NCI-H2081 (cell line): Measurements from ENCODE around the gene GALK1.
A peak's percentile ranks its signal among the peaks of the same experiment; 100 is the strongest.

Experiments
- DNase-seq, 2 experiments: peaks; one replicate each; lab custom pipeline; 2025; lab: John Stamatoyannopoulos, UW

Gene GALK1

DNA sequence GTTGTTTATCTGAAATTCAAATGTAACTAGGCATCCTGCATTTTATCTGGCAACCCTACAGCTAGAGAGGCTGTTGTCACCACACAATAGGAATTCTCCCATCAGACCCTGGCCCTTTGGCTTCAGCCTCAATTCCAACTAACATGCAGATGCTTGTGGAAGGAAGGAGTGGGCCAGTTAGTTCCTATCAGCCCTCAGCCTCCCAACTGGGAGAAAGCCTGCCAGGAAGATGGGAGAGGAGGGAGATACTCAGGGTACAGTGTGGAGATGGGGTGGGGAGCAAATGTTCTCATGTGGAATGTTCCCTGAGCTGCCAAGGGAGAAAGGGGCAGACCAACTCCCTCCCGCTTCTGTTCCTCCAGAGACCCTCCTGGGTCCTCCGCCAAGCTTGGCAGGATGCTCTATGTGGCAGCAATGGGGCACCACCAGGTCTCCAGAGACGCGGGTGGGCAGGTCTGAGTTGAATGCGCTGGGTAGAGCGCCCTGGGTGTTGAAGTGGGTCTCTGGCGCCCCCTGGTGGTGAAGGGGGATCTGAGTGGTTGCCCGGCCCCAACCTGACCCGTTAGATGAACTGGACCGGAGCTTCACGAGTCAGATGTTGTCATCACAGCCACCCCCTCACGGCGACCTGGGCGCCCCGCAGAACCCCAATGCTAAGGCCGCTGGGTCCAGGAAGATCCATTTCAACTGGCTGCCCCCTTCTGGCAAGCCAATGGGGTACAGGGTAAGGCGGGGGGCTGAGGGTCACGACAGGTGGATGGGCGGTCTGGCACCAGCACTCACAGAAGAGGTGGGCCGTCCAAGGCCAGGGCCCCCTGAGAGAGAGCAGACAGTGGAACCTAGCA, 15.2 kb downstream of the GALK1 start:
- peak; percentile 71 to 86 for DNase-seq

DNA sequence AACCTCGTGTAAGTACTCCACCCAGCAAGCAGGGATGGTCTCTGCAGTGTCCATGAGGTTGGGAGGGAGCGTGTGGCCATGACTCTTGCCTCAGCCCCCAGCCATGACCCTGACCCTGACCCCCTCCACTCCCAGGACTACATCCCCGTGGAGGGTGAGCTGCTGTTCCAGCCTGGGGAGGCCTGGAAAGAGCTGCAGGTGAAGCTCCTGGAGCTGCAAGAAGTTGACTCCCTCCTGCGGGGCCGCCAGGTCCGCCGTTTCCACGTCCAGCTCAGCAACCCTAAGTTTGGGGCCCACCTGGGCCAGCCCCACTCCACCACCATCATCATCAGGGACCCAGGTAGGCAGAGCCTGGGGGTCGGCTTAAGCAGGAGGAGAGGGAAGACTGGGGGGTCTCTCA, 16.3 kb downstream of the GALK1 start:
- DNase-seq: no peak

DNA sequence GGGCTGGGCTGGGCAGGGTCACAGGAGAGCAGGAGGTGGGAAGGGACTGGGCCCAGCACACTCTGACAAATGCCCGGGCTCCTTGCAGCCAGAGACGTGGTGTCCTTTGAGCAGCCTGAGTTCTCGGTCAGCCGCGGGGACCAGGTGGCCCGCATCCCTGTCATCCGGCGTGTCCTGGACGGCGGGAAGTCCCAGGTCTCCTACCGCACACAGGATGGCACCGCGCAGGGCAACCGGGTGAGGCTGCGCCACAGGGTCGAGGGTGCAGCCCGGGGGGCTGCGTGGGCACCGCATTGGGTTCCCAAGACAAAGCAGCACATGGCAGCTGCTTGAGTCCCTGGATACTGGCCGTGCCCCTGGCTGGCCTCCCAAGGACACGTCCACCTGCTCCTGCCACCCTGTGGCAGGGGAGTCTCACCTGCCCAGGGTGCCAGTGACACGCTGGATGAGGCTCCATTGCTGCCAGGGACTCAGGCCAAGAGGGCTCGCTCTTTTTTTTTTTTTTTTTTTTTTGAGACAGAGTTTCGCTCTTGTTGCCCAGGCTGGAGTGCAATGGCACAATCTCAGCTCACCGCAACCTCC, 21.3 kb downstream of the GALK1 start:
- DNase-seq: no peak

DNA sequence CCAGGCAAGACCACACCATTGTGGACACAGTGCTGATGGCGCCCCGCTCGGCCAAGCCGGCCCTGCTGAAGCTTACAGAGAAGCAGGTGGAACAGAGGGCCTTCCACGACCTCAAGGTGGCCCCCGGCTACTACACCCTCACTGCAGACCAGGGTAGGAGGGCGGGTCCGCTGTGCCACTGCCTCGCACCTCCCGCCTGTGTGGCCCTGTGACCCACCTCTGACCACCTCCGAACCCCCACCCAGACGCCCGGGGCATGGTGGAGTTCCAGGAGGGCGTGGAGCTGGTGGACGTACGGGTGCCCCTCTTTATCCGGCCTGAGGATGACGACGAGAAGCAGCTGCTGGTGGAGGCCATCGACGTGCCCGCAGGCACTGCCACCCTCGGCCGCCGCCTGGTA, 22.7 kb downstream of the GALK1 start:
- no peak for DNase-seq

DNA sequence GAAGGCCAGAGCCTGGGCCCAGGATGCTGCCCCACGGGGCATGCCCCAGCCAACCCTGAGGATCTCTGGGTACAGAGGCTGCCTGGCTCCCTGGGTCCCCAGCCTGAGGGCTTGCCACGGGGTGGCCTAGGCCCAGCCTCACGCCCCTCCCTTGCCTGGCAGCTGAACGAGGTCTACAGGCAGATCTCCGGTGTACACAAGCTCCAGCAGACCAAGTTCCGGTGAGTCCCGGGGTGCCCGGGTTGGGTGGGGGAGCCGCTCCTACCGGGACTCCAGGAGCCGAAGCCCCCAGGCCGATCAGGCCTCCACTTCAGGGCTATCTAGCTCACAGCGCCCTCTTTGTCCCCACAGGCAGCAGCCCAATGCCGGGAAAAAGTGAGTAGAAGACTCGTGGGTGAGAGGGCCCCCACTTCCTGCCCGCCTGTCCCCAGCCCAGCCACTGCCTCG, 24.3 kb downstream of the GALK1 start:
- no peak for DNase-seq

DNA sequence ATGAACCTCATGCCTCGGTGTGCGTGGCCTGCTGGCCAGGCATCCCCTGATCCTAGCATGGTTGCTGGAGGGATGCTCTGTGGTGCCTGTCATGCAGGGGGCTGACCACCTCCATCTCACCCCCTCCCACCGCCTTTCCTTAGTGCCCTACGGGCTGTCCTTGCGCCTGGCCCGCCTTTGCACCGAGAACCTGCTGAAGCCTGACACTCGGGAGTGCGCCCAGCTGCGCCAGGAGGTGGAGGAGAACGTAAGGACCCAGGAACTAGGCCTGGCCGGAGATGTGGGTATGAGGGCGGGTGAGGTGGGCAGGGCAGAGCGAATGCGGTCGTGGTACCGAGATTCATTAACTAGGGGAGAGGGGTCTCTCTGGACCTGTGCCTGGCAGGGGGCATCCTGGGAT, 24.8 kb downstream of the GALK1 start:
- DNase-seq: no peak

DNA sequence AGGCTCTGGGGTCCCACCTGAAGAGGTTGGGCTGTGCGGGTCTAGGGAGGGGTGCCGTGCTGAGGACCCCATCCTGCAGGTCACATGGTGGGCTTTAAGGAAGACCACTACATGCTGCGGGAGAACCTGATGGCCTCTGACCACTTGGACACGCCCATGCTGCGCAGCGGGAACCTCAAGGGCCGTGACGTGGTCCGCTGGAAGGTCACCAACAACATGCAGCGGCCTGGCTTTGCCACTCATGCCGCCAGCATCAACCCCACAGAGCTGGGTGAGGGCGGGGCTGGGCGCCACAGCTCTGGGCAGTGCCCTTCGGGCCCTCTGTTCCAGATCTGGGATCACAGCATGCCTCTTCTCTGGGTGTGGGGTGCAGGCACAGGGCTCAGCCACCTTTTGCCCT, 25.2 kb downstream of the GALK1 start:
- no peak for DNase-seq

DNA sequence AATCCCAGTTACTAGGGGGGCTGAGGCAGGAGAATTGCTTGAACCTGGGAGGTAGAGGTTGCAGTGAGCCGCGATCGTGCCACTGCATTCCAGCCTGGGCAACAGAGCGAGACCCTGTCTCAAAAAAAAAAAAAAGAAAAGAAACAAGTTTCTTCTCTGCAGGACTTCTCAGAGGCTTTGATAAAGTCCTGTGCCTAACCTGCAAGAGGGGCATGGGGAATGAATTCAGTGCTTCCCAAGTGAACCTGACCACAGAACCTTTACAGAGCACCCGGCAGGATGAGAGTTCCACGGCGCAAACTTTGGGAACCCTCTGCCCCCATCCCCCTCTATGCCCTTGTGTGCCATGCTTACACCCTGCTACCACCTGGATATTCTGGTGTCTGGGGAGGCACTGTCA, 25.8 kb downstream of the GALK1 start:
- no peak for DNase-seq

DNA sequence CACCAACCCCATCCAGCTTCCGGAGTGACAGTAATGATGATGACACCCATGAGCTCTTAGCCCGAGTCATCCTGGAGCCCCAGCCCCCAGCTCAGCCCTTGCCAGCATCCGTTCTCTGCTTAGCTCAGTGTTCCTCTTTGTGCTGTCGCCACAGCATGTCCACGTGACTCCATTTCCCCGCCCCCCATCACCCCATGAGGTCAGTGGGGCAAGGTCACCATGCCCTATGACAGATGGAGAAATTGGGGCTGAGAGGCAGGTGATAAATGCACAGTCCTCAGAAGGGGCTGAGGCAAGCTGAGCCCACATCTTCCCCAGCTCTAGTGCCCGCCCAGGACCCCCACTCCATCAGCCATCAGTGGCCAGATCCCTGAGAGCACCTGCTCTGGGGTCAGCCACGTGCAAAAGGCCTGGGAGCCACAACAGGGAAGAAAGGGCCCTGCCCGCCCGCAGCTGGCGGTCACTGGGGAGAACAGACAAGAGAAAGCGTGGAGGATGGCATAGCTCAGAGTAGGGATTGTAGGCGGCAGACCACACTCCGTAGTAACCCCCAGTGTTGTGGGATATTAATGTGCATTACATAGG, 26.7 kb downstream of the GALK1 start:
- no peak for DNase-seq

DNA sequence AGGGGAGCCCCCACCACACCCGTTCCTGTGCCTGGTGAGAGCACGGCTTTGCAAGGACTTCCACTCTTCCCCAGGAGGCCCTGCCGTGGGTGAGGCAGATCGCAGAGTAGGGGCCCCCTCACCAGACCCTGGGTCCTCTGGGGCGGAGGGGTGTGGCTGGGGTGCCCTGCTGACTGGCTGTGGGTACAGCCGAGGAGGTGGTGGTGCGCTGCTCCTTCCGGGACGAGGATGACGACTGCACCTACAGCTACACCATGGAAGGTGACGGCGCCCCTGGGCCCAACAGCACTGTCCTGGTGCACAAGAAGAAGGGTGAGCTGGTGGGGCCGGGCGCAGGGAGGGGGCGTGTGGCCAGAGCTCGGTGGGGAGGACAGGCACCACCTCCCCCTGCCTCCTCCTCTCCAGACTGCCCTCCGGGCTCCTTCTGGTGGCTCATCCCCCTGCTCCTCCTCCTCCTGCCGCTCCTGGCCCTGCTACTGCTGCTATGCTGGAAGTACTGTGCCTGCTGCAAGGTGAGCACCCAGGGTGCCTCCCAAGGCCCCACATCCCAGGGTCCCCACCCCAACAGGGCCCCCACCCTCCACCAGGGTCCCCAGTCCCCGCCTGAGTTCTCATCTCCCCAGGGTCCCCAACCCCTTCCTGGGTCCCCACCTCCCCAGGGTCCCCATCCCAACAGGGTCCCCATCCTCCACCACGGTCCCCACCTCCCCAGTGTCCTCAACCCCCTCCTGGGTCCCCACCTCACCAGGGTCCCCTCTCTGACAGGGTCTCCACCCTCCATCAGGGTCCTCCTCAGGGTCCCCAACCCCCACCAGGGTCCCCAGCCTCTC, 27.6 kb downstream of the GALK1 start:
- DNase-seq: no peak

DNA sequence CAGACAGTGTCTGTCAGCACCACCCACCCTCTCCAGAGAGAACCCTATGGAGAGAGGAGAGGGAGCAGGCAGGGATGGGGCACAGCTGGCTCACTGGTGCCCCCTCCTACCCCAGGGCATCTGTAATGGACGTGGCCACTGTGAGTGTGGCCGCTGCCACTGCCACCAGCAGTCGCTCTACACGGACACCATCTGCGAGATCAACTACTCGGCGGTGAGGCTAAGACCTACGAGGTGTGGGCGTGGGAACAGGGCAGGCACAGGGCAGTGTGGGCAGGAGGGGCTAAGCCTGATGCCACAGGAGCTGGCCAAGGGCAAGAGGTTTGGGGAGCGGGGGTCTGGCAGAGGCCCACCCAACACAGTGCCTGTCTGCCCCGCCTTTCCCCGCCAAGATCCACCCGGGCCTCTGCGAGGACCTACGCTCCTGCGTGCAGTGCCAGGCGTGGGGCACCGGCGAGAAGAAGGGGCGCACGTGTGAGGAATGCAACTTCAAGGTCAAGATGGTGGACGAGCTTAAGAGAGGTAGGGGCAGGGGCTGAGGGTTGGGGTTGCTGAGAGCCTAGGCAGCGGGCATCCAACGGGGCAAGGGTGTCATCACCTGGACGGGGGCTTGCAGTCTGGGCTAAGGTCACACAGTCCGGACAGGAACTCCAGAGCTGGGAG, 28.7 kb downstream of the GALK1 start:
- DNase-seq: no peak

DNA sequence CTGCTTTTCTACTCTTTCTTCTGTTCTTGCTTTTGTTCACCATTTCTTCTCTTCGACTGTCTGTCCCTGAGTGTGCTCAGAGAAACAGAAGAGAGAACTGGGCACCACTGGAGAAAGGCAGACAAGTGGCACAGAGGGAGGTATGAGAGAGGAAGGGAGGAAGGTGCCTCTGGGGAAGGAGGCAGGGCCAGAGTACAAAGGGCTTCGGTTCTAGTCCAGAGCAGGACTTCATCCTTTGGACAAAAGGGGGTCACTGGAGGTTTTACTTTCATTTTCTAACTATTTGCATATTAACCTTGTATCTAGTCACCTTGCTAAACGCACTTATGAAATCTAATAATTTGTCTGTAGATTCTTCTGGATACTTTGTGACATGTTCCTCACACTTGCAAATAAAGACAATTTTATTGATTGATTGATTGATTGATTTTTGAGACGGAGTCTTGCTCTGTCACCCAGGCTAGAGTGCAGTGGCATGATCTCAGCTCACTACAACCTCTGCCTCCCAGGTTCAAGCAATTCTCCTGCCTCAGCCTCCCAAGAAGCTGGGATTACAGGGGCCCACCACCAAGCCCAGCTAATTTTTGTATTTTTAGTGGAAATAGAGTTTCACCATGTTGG, 30.2 kb downstream of the GALK1 start:
- DNase-seq: no peak

DNA sequence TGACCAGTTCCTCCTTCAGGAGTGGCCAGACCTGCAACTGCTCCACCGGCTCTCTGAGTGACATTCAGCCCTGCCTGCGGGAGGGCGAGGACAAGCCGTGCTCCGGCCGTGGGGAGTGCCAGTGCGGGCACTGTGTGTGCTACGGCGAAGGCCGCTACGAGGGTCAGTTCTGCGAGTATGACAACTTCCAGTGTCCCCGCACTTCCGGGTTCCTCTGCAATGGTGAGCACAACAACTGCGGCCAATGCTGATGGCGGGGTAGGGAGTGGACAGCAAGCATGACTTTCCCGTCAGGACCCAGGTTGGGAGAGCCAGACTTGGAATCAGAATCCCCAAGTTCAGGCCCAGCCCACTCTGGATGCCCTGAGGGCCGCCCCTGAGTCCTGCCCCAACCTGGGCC, 31.5 kb downstream of the GALK1 start:
- DNase-seq: no peak

DNA sequence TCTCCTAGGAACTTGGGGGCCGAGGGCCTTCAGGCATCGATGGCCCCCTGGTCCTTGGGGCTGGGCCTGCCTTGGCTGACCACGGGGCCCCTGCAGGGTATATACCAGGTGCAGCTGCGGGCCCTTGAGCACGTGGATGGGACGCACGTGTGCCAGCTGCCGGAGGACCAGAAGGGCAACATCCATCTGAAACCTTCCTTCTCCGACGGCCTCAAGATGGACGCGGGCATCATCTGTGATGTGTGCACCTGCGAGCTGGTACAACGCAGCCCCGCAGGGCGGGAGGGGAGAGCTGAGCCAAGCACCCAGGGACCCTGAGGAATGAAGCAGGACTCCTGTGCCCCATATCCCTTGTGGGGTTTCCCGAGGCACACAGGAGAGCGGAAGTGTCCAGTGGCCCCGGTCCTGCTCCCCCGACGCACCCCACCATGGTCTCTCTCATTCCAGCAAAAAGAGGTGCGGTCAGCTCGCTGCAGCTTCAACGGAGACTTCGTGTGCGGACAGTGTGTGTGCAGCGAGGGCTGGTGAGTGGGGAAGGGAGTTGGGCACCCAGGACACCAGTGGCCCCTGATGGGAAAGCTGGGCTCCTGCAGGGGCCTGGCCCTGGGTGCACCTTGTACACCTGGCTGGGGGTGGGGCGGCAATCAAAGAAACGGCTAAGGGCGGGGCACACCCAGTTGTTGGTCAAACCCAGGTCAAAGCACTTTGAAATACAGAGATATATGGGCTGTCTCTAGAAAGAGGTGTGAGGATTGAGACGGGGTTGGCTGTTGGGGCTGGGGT, 33.1 kb downstream of the GALK1 start:
- DNase-seq: no peak

DNA sequence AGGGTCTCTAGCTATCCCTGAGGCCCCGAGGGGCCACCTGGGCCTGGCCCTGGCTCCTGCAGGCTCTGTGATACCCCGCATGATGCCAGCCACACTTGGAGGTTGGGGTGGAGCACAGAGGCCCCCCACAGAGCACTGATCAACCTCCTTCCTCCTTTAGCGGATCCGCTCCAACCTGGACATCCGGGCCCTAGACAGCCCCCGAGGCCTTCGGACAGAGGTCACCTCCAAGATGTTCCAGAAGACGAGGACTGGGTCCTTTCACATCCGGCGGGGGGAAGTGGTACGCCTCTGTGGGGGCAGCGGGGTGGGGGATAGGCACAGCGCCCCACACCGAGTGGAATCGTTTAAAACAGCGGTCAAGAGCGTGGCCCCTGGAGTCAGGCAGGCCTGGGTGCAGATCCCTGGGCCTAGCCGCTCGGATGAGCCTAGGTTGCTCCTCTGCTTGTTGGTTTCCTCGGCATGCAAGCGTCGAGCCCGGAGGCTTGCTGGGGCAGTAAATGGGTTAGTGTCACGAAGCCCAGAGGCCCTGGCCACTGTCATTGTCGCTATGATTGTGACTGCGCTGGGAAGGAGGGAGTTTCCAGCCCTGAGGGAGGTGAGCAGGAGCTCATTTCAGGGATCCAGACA, 33.8 kb downstream of the GALK1 start:
- DNase-seq: no peak

DNA sequence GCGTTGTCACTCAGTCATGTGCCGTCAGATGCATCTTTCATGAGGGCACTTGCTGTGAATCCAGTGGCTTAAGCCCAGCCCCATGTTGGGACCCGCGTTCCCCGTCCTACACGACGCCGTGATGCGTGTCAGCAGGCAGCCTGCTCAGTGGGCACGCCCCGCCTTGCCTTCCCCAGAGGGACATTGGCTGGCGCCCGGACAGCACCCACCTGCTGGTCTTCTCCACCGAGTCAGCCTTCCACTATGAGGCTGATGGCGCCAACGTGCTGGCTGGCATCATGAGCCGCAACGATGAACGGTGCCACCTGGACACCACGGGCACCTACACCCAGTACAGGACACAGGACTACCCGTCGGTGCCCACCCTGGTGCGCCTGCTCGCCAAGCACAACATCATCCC, 34.9 kb downstream of the GALK1 start:
- no peak for DNase-seq

DNA sequence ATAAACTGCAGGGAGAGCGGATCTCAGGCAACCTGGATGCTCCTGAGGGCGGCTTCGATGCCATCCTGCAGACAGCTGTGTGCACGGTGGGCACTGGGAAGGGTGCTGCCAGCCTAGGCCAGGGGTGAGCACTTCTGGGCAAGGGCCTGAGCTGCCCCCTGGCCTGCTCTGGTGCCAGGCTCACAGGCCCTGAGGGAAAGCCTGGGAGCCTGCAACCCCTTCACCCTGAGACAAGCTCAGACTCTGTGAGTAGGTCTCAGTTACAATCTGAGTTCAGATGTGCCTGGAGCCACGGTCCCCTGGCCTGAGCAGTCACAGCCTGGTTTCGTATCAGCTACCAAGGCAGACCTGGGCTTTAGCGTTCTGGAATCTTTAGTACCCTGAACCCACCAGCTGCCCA, 35.6 kb downstream of the GALK1 start:
- no peak for DNase-seq

DNA sequence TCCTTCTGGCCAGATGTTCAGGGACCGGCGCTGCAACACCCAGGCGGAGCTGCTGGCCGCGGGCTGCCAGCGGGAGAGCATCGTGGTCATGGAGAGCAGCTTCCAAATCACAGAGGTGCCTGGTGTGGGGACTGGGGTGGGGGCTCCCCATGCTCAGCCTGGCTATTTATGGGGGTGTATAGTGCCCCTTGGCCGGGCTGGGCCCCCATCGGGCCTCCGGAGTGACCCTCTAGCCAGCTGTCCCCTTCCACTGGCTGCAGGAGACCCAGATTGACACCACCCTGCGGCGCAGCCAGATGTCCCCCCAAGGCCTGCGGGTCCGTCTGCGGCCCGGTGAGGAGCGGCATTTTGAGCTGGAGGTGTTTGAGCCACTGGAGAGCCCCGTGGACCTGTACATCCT, 37.6 kb downstream of the GALK1 start:
- DNase-seq: no peak

DNA sequence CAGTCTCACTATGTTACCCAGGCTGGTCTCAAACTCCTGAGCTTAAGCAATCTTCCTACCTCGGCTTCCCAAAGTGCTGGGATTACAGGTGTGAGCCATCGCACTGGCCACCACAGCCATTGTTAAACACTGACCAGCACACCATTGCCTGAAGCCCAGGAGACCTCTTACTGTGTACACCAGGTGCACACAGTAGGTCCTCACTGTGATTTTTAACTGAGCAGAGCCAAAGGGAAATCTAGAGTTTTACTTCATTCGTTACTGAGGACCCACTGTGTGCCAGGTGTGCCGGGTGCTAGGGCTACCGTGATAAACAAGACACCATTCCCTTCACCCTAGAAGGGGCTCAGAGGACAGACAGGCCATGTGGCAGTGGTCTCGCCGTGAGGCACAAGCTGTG, 39.5 kb downstream of the GALK1 start:
- DNase-seq: no peak
